ENCODE measurements around the gene SMAD1.

DNA sequence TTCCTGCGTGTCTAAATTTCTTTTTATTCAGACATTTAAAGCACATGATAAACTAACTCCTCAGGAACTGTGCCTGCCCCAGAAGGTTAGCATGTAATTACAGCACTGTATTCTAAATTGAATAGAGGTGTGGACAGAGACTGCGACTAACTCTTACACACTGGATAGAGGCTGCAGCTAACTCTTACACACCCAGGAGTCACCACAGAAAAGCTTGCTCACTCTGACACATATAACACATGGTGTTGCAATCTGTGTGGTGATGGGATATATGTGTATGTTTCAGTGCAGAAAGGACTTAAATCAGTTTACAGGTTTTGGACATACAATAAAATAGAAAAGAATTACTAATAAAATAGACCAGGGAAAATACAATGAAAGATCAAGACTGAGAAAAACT lies 41.5 kb downstream of the SMAD1 start:
- TF ChIP-seq ARNTL (CRISPR knock-in tag; IDR thresholded peaks at IDR 0.05; ENCODE audit: borderline replicate concordance, low read depth) (no peak), RARB (CRISPR knock-in tag; IDR thresholded peaks at IDR 0.05) (no peak), POU6F1 (CRISPR knock-in tag; IDR thresholded peaks at IDR 0.05; ENCODE audit: borderline replicate concordance, low read depth) (no peak), TOX (CRISPR knock-in tag; IDR thresholded peaks at IDR 0.05; ENCODE audit: borderline replicate concordance) (no peak), TCF4 (CRISPR knock-in tag; IDR thresholded peaks at IDR 0.05; ENCODE audit: borderline replicate concordance) (no peak), GLIS3 (CRISPR knock-in tag; IDR thresholded peaks at IDR 0.05) (no peak), ZFP3 (CRISPR knock-in tag; IDR thresholded peaks at IDR 0.05) (no peak), OSR1 (CRISPR knock-in tag; IDR thresholded peaks at IDR 0.05) (no peak), SNAI2 (CRISPR knock-in tag; IDR thresholded peaks at IDR 0.05) (no peak), CREB5 (CRISPR knock-in tag; IDR thresholded peaks at IDR 0.05; ENCODE audit: low read depth) (no peak)
- TF ChIP-seq, protein P1, sequence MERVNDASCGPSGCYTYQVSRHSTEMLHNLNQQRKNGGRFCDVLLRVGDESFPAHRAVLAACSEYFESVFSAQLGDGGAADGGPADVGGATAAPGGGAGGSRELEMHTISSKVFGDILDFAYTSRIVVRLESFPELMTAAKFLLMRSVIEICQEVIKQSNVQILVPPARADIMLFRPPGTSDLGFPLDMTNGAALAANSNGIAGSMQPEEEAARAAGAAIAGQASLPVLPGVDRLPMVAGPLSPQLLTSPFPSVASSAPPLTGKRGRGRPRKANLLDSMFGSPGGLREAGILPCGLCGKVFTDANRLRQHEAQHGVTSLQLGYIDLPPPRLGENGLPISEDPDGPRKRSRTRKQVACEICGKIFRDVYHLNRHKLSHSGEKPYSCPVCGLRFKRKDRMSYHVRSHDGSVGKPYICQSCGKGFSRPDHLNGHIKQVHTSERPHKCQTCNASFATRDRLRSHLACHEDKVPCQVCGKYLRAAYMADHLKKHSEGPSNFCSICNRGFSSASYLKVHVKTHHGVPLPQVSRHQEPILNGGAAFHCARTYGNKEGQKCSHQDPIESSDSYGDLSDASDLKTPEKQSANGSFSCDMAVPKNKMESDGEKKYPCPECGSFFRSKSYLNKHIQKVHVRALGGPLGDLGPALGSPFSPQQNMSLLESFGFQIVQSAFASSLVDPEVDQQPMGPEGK (CRISPR knock-in tag; IDR thresholded peaks at IDR 0.05; ENCODE audit: borderline replicate concordance) = no peak
- TF ChIP-seq, protein P2, sequence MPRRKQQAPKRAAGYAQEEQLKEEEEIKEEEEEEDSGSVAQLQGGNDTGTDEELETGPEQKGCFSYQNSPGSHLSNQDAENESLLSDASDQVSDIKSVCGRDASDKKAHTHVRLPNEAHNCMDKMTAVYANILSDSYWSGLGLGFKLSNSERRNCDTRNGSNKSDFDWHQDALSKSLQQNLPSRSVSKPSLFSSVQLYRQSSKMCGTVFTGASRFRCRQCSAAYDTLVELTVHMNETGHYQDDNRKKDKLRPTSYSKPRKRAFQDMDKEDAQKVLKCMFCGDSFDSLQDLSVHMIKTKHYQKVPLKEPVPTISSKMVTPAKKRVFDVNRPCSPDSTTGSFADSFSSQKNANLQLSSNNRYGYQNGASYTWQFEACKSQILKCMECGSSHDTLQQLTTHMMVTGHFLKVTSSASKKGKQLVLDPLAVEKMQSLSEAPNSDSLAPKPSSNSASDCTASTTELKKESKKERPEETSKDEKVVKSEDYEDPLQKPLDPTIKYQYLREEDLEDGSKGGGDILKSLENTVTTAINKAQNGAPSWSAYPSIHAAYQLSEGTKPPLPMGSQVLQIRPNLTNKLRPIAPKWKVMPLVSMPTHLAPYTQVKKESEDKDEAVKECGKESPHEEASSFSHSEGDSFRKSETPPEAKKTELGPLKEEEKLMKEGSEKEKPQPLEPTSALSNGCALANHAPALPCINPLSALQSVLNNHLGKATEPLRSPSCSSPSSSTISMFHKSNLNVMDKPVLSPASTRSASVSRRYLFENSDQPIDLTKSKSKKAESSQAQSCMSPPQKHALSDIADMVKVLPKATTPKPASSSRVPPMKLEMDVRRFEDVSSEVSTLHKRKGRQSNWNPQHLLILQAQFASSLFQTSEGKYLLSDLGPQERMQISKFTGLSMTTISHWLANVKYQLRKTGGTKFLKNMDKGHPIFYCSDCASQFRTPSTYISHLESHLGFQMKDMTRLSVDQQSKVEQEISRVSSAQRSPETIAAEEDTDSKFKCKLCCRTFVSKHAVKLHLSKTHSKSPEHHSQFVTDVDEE (CRISPR knock-in tag; IDR thresholded peaks at IDR 0.05) = no peak
